HepG2 (cell line): Measurements from ENCODE around the gene FAM83D. TPM values are rescaled to one million over a fixed set of nuclear protein-coding genes. Genes with fewer than 3 reads are reported as not detected.

Source experiments
- IKZF4 ChIP-seq: sonication (generic); formaldehyde crosslinking; IDR thresholded peaks from 2 replicates; pipeline ENCODE4 v1.5.1; 2020; ENCODE audit warnings: borderline replicate concordance, mild to moderate bottlenecking, low read depth, missing genetic modification reagents; ENCODE audit errors: not compliant biosample characterization
- KDM2A ChIP-seq: sonication (generic); formaldehyde crosslinking; IDR thresholded peaks from 2 replicates; pipeline ENCODE4 v1.4.0; 2020; ENCODE audit warnings: low read depth, missing genetic modification reagents, borderline replicate concordance
- KDM5A ChIP-seq: fragments of 200-600 bp; sonication (generic); IDR thresholded peaks from 2 replicates; pipeline ENCODE4 v1.7.0; 2018; ENCODE audit warnings: antibody characterized with exemption, mild to moderate bottlenecking, low read length, borderline replicate concordance
- NAIF1 ChIP-seq: sonication (generic); formaldehyde crosslinking; IDR thresholded peaks from 2 replicates; pipeline ENCODE4 v1.5.0; 2020; ENCODE audit warnings: mild to moderate bottlenecking, missing genetic modification reagents, borderline replicate concordance
- NPAS2 ChIP-seq: sonication (generic); formaldehyde crosslinking; IDR thresholded peaks from 2 replicates; pipeline ENCODE4 v1.8.0; 2022; ENCODE audit warnings: mild to moderate bottlenecking, missing genetic modification reagents, borderline replicate concordance
- POGZ ChIP-seq: sonication (generic); formaldehyde crosslinking; IDR thresholded peaks from 2 replicates; pipeline ENCODE4 v1.4.0; 2020; ENCODE audit warnings: mild to moderate bottlenecking, missing genetic modification reagents
- THAP11 ChIP-seq: IDR thresholded peaks from 2 replicates; pipeline ENCODE4 v1.6.1; 2016; ENCODE audit warnings: missing biosample characterization, missing genetic modification reagents
- THYN1 ChIP-seq: sonication (generic); formaldehyde crosslinking; IDR thresholded peaks from 2 replicates; pipeline ENCODE4 v1.8.1; 2023; ENCODE audit warnings: low read depth, mild to moderate bottlenecking, moderate library complexity, missing genetic modification reagents, borderline replicate concordance
- ZFP41 ChIP-seq: sonication (generic); formaldehyde crosslinking; IDR thresholded peaks from 2 replicates; pipeline ENCODE4 v1.4.0; 2020; ENCODE audit warnings: mild to moderate bottlenecking, missing genetic modification reagents, borderline replicate concordance
- ZNF20 ChIP-seq: sonication (generic); formaldehyde crosslinking; IDR thresholded peaks from 2 replicates; pipeline ENCODE4 v1.4.0; 2020; ENCODE audit warnings: mild to moderate bottlenecking, moderate library complexity, missing genetic modification reagents
- ZNF282 ChIP-seq: fragments of 450-650 bp; IDR thresholded peaks from 2 replicates; pipeline ENCODE4 v1.6.1; 2018; ENCODE audit not compliant: partially characterized antibody
- ZNF326 ChIP-seq: sonication (generic); formaldehyde crosslinking; IDR thresholded peaks from 2 replicates; pipeline ENCODE4 v1.4.0; 2020; ENCODE audit warnings: missing genetic modification reagents, borderline replicate concordance
- ZNF33A ChIP-seq: sonication (generic); formaldehyde crosslinking; IDR thresholded peaks from 2 replicates; pipeline ENCODE4 v1.5.1; 2020; ENCODE audit warnings: missing genetic modification reagents, mild to moderate bottlenecking, moderate library complexity, borderline replicate concordance
- ZNF441 ChIP-seq: sonication (generic); formaldehyde crosslinking; IDR thresholded peaks from 2 replicates; pipeline ENCODE4 v1.7.0; 2021; ENCODE audit warnings: missing genetic modification reagents, borderline replicate concordance
- ZNF530 ChIP-seq: sonication (generic); formaldehyde crosslinking; IDR thresholded peaks from 2 replicates; pipeline ENCODE4 v1.5.0; 2020; ENCODE audit warnings: low read depth, mild to moderate bottlenecking, missing genetic modification reagents
- ZNF557 ChIP-seq: sonication (generic); formaldehyde crosslinking; IDR thresholded peaks from 2 replicates; pipeline ENCODE4 v1.4.0; 2020; ENCODE audit warnings: missing genetic modification reagents
- ZNF816 ChIP-seq: sonication (generic); formaldehyde crosslinking; IDR thresholded peaks from 2 replicates; pipeline ENCODE4 v1.8.0; 2022; ENCODE audit warnings: missing genetic modification reagents, mild to moderate bottlenecking, borderline replicate concordance
- polyA plus RNA-seq, 8 experiments: library from polyadenylated mRNA; depleted of rRNA in 3 of 8; stranded (reverse) in 7 of 8; unstranded in 1 of 8; fragments of >200 nt; fragmentation: Illumina TruSeq in 4 of 8; extraction: Trizol in 4 of 8; gene quantifications; 2 replicates each; pipeline versions ENCODE4 v1.2.1 to v1.2.3, GENCODE V29; 2011 to 2016; ENCODE audit warnings: low read depth in 4 of 8, missing spikeins in 1 of 8, mixed read lengths in 1 of 8; ENCODE audit not compliant: insufficient read depth in 1 of 8
- total RNA-seq, 5 experiments: library from RNA; depleted of rRNA; stranded (reverse); fragments of >200 nt; fragmentation: Illumina TruSeq; extraction: Trizol; gene quantifications; 2 replicates each; pipeline ENCODE4 v1.2.3, GENCODE V29; 2016; ENCODE audit warnings: low read depth in 1 of 5
- TF ChIP-seq, protein P1 (sequence below): sonication (generic); formaldehyde crosslinking; IDR thresholded peaks from 2 replicates; pipeline ENCODE4 v1.4.0; 2020; ENCODE audit warnings: mild to moderate bottlenecking, low read depth, missing genetic modification reagents
- TF ChIP-seq, protein P2 (sequence below): sonication (generic); formaldehyde crosslinking; IDR thresholded peaks from 2 replicates; pipeline ENCODE4 v1.9.0; 2021; ENCODE audit warnings: mild to moderate bottlenecking, missing genetic modification reagents

FAM83D gene
- total and polyA plus RNA-seq, 2 of the 13 experiments (the other 11 are each of a cell fraction or from before 2014, with no cell fraction given) = 51.4 to 64.0 TPM

DNA sequence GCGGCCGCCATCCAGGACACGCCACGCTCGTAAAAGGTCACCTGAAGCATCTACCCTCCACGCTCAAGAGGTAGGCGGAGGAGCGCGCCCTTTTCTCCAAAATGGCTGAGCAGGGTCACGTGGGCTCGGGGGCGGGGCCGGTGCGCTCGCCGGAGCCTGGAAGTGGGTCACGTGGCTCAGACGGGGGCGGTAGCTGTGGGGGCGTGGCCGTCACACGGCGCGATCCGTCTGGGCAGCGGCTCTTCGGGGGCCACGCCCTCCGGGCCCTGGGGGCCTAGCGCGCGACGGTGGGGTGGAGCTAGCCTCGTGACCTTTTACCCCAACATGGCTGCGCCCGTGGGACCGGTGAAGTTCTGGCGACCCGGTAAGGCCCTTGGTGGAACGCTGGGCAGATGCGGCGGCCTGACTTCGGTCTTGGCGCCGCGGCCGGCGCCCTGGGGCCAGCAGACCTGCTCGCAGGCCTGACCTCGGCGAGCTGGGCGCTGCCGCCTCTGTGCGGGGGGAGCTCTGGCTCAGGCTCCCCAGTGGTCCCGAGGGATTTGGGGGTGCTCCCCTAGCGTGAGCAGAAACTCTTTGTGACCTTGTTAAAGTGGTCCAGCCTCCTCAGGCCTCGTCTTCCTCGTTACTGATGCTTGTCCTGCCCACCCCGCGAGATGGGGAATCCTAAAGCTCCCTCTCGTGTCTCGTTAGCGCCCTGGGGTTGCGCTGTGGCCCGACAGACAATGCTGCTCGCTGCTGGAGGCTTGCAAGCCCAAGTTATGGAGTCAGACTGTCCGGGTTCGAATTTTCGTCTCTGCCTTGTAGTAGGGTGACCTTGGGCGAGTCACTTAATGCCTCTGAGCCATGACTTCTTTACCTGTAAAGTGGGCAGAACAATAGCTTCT is 36.1 kb downstream of the FAM83D start, which contains the start of gene DHX35 (continued):
- TF ChIP-seq ZNF557 (CRISPR knock-in tag) (0 out of 2 replicates have a peak, but pooled peaks have one; percentile 50), ZNF282 (no peak), NPAS2 (no peak), ZNF816 (CRISPR knock-in tag) (no peak), NAIF1 (CRISPR knock-in tag) (no peak), POGZ (CRISPR knock-in tag) (peak; percentile 99), KDM5A (peak; percentile 96), ZNF33A (CRISPR knock-in tag) (peak; percentile 93; the same call in 1 of the 2 replicates), THYN1 (CRISPR knock-in tag) (no peak), IKZF4 (CRISPR knock-in tag) (no peak), ZNF441 (CRISPR knock-in tag) (peak; percentile 44), KDM2A (CRISPR knock-in tag) (peak; percentile 95), THAP11 (CRISPR knock-in tag) (peak; percentile 89), ZFP41 (CRISPR knock-in tag) (no peak; the same call in 1 of the 2 replicates), ZNF530 (CRISPR knock-in tag) (no peak), ZNF20 (CRISPR knock-in tag) (peak; percentile 59), ZNF326 (0 out of 2 replicates have a peak, but pooled peaks have one; percentile 73)
- TF ChIP-seq, protein P1, sequence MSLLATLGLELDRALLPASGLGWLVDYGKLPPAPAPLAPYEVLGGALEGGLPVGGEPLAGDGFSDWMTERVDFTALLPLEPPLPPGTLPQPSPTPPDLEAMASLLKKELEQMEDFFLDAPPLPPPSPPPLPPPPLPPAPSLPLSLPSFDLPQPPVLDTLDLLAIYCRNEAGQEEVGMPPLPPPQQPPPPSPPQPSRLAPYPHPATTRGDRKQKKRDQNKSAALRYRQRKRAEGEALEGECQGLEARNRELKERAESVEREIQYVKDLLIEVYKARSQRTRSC (CRISPR knock-in tag) = 0 out of 2 replicates have a peak, but pooled peaks have one; percentile 90
- TF ChIP-seq, protein P2, sequence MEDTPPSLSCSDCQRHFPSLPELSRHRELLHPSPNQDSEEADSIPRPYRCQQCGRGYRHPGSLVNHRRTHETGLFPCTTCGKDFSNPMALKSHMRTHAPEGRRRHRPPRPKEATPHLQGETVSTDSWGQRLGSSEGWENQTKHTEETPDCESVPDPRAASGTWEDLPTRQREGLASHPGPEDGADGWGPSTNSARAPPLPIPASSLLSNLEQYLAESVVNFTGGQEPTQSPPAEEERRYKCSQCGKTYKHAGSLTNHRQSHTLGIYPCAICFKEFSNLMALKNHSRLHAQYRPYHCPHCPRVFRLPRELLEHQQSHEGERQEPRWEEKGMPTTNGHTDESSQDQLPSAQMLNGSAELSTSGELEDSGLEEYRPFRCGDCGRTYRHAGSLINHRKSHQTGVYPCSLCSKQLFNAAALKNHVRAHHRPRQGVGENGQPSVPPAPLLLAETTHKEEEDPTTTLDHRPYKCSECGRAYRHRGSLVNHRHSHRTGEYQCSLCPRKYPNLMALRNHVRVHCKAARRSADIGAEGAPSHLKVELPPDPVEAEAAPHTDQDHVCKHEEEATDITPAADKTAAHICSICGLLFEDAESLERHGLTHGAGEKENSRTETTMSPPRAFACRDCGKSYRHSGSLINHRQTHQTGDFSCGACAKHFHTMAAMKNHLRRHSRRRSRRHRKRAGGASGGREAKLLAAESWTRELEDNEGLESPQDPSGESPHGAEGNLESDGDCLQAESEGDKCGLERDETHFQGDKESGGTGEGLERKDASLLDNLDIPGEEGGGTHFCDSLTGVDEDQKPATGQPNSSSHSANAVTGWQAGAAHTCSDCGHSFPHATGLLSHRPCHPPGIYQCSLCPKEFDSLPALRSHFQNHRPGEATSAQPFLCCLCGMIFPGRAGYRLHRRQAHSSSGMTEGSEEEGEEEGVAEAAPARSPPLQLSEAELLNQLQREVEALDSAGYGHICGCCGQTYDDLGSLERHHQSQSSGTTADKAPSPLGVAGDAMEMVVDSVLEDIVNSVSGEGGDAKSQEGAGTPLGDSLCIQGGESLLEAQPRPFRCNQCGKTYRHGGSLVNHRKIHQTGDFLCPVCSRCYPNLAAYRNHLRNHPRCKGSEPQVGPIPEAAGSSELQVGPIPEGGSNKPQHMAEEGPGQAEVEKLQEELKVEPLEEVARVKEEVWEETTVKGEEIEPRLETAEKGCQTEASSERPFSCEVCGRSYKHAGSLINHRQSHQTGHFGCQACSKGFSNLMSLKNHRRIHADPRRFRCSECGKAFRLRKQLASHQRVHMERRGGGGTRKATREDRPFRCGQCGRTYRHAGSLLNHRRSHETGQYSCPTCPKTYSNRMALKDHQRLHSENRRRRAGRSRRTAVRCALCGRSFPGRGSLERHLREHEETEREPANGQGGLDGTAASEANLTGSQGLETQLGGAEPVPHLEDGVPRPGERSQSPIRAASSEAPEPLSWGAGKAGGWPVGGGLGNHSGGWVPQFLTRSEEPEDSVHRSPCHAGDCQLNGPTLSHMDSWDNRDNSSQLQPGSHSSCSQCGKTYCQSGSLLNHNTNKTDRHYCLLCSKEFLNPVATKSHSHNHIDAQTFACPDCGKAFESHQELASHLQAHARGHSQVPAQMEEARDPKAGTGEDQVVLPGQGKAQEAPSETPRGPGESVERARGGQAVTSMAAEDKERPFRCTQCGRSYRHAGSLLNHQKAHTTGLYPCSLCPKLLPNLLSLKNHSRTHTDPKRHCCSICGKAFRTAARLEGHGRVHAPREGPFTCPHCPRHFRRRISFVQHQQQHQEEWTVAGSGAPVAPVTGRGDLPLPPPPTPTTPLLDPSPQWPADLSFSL (CRISPR knock-in tag) = no peak
